ENCODE measurements around the gene PNPLA2. TPM values are rescaled to one million over a fixed set of nuclear protein-coding genes. Genes with fewer than 3 reads are reported as not detected.
A peak's percentile ranks its signal among the peaks of the same experiment; 100 is the strongest.

The PNPLA2 gene
- total and polyA plus RNA-seq, 8 donors, result 59.1 to 234 (median 95.9) TPM

DNA sequence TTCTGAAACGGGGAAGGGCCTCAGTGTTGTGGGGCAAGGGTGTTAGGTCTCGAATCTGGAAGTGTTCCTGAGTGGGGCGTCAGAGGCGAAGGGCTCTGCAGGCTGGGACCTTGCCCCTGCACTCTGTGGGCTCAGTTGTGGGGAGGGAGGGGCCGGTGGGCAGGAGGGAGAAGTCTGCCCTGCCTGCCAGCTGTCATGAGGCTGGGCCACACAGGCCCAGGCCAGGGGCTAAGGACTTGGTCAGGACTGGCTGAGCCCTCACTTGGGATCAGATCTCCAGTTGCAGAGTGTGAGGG, 9.1 kb downstream of the PNPLA2 start, which contains the start of gene CRACR2B:
TSS of gene CRACR2B (plus strand) at position 23 of the 296 bp plus-strand sequence. CDS start 689 bp downstream, outside the sequence.
- H3K9me3 ChIP-seq, result no peaks in the 10 kb centered on the region
- H3K36me3 ChIP-seq, result peaks cover 0 to 10% (median 6%) of the 10 kb centered on the region in 3 donors
- DNase-seq (no peak), ATAC-seq (peak; percentile 0 to 4 (median 1)), FAIRE-seq (no peak)
- peak within 1 kb of the TSS; percentile 51 to 69 (median 60) for H3K4me3 ChIP-seq
- no peaks in the 10 kb centered on the region for H3K27me3 ChIP-seq
- no peak for TF ChIP-seq CTCF (IDR thresholded peaks at IDR 0.05)
- peak within 1 kb of the TSS; percentile 88 to 97 (median 91) for H3K27ac ChIP-seq
- intact Hi-C loops (cut with DNase I), result no loop called here
- 14 to 25% methylated on average over 5 of the region's 5 CpGs for WGBS, 2 donors
- peaks cover 20 to 43% (median 34%) of the 10 kb centered on the region in 3 donors for H3K4me1 ChIP-seq

- WGBS, 2 donors, result 56% methylated on average over 20 to 21 of the region's 21 CpGs
- intact Hi-C loops (cut with DNase I), result no loop called here
- ATAC-seq (no peak), DNase-seq (peak in 2 of 6 donors; percentile 58 to 81), FAIRE-seq (no peak)
- TF ChIP-seq CTCF (IDR thresholded peaks at IDR 0.05), result no peak
- peaks cover 20 to 36% (median 34%) of the 10 kb centered on the region in 3 donors for H3K4me1 ChIP-seq
- peaks cover 0 to 10% (median 6%) of the 10 kb centered on the region in 3 donors for H3K36me3 ChIP-seq
- H3K27ac ChIP-seq, result peak overlapping the region; percentile 8 to 97 (median 50)
- H3K4me3 ChIP-seq, result peak overlapping the region in 3 of 4 donors; percentile 0 to 69 (median 63)
- no peaks in the 10 kb centered on the region for H3K27me3 ChIP-seq
- H3K9me3 ChIP-seq, result no peaks in the 10 kb centered on the region
Measured at GRCh38 chr11:828506-829175, 9.9 kb downstream of the PNPLA2 start.

DNA sequence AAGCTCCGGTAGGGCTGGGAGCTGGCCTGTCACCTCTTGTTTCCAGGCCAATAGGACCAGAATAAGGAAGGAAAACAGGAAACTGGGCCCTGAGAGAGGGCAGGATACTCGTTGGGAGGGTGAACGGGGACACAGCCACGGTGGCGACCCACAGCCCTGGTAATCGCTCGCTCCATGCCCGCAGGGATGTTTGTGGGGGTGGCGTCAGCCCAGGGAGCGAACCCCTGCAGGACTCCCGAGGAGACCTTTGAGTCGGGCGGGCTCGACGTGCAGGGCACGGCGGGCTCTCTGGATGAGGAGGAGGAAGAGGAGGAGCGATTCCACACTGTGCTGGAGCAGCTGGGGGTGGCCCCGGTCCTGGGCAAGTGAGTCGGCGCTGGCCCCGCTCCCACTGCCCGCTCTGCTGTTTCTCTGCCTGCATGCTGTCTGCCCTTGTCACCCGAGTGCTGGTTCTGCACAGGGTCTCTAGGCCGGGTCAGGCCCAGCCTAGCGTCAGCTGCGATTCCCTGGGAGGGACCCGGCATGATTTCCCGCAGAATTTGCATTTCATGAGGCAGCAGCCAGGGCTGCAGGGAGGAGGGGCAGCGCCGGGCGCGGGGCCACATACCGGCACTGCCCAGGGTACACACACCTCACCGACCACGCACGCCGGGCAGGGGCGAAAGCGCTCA, 10.6 kb downstream of the PNPLA2 start:
- peaks cover 0 to 3% (median under 1%) of the 10 kb centered on the region in 3 donors for H3K36me3 ChIP-seq
- intact Hi-C loops (cut with DNase I), result no loop called here
- H3K27me3 ChIP-seq, result no peaks in the 10 kb centered on the region
- peak overlapping the region in 3 of 4 donors; percentile 8 to 92 (median 8) for H3K27ac ChIP-seq
- no peaks in the 10 kb centered on the region for H3K9me3 ChIP-seq
- ATAC-seq (no peak), DNase-seq (peak in 3 of 6 donors; percentile 43 to 86 (median 64)), FAIRE-seq (no peak)
- H3K4me3 ChIP-seq, result peak overlapping the region in 2 of 4 donors; percentile 22 to 63
- 62 to 64% methylated on average over 32 to 40 of the region's 40 CpGs for WGBS, 2 donors
- no peak for TF ChIP-seq CTCF (IDR thresholded peaks at IDR 0.05)
- H3K4me1 ChIP-seq, result peaks cover 20 to 36% (median 34%) of the 10 kb centered on the region in 3 donors

DNA sequence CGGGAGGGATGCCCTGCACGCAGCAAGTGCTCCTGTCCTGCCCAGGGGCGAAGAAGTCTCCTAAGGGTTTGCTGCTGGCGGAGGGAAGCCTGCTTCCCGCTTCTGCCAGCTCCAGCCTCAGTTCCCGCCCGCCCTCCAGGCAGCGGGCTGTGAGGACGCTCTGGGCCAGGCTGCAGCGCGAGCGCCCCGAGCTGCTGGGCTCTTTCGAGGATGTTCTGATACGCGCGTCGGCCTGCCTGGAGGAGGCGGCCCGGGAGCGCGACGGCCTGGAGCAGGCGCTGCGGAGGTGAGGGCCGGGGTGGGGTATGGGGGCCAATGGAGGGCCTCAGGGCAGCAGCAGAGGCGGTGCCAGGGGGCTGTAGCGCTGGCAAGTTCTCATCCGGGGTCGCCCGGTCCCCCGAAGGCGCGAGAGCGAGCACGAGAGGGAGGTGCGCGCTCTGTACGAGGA, 11.2 kb downstream of the PNPLA2 start:
- no peak for TF ChIP-seq CTCF (IDR thresholded peaks at IDR 0.05)
- no peaks in the 10 kb centered on the region for H3K36me3 ChIP-seq
- intact Hi-C loops (cut with DNase I), result no loop called here
- no peaks in the 10 kb centered on the region for H3K27me3 ChIP-seq
- H3K9me3 ChIP-seq, result no peaks in the 10 kb centered on the region
- peak overlapping the region in 1 of 4 donors; percentile 22 for H3K4me3 ChIP-seq
- H3K4me1 ChIP-seq, result peaks cover 20 to 39% (median 31%) of the 10 kb centered on the region in 3 donors
- ATAC-seq (no peak), DNase-seq (no peak), FAIRE-seq (no peak)
- 68 to 80% methylated on average over 34 to 39 of the region's 39 CpGs for WGBS, 2 donors
- H3K27ac ChIP-seq, result peak overlapping the region in 1 of 4 donors; percentile 8
